WTC11 (cell line): ENCODE measurements around the gene INSC. TPM values are rescaled to one million over a fixed set of nuclear protein-coding genes. Genes with fewer than 3 reads are reported as not detected.

Source experiments
- ATAC-seq: fragments of 200-7000 bp; cut with Tn5 transposase; 2 replicates; pipeline ENCODE4 v1.10.0; 2021; ENCODE audit warnings: mild to moderate bottlenecking, moderate library complexity
- CTCF ChIA-PET: fragments of 300-600 bp; sonication (Branson Sonifier 250); formaldehyde crosslinking; loops from one replicate; lab custom pipeline; 2021; ENCODE audit warnings: antibody characterized with exemption; lab: Charles Lee
- POLR2A ChIA-PET: fragments of 350-600 bp; sonication (Branson Sonifier 250); formaldehyde crosslinking; loops from one replicate; lab custom pipeline; 2021; ENCODE audit warnings: antibody characterized with exemption; lab: Charles Lee
- DNase-seq: peaks from one replicate; pipeline ENCODE4 v3.0.0; 2021; ENCODE audit warnings: low spot score
- H3K27ac Mint-ChIP-seq: 2 replicates; pipeline ENCODE4 v1.8.0; 2021; ENCODE audit warnings: mixed read lengths
- H3K27me3 Mint-ChIP-seq: 2 replicates; pipeline ENCODE4 v1.8.0; 2021; ENCODE audit warnings: low read depth, mild to moderate bottlenecking, moderate library complexity, mixed read lengths
- H3K36me3 Mint-ChIP-seq: 2 replicates; pipeline ENCODE4 v1.8.0; 2021; ENCODE audit warnings: mixed read lengths
- H3K4me1 Mint-ChIP-seq: 2 replicates; pipeline ENCODE4 v1.8.0; 2022; ENCODE audit warnings: mixed read lengths
- H3K4me3 Mint-ChIP-seq: 2 replicates; pipeline ENCODE4 v1.8.0; 2021; ENCODE audit warnings: mild to moderate bottlenecking, moderate library complexity, mixed read lengths
- H3K9me3 Mint-ChIP-seq: 2 replicates; pipeline ENCODE4 v1.8.0; 2021; ENCODE audit warnings: mixed read lengths
- ATF6 ChIP-seq: sonication (generic); formaldehyde crosslinking; IDR thresholded peaks from 2 replicates; pipeline ENCODE4 v1.8.1; 2023; ENCODE audit warnings: mild to moderate bottlenecking, missing genetic modification reagents
- E2F4 ChIP-seq: sonication (generic); formaldehyde crosslinking; IDR thresholded peaks from 2 replicates; pipeline ENCODE4 v1.8.1; 2022; ENCODE audit warnings: low read depth, mild to moderate bottlenecking, moderate library complexity, missing genetic modification reagents, borderline replicate concordance
- ELF4 ChIP-seq: sonication (generic); formaldehyde crosslinking; IDR thresholded peaks from 2 replicates; pipeline ENCODE4 v1.8.1; 2022; ENCODE audit warnings: low read depth, mild to moderate bottlenecking, moderate library complexity, missing genetic modification reagents
- FOXJ3 ChIP-seq: sonication (generic); formaldehyde crosslinking; IDR thresholded peaks from 2 replicates; pipeline ENCODE4 v1.9.0; 2021; ENCODE audit warnings: missing genetic modification reagents, mild to moderate bottlenecking, borderline replicate concordance
- FOXP4 ChIP-seq: sonication (generic); formaldehyde crosslinking; IDR thresholded peaks from 2 replicates; pipeline ENCODE4 v1.8.0; 2022; ENCODE audit warnings: mild to moderate bottlenecking, missing genetic modification reagents
- HMGA2 ChIP-seq: fragments of 250-450 bp; sonication (Bioruptor Pico); IDR thresholded peaks from 2 replicates; pipeline ENCODE4 v1.4.0; 2021; ENCODE audit warnings: mild to moderate bottlenecking, moderate library complexity
- IRF2 ChIP-seq: sonication (generic); formaldehyde crosslinking; IDR thresholded peaks from 2 replicates; pipeline ENCODE4 v1.8.0; 2022; ENCODE audit warnings: low read depth, missing genetic modification reagents, borderline replicate concordance
- JUN ChIP-seq: sonication (generic); formaldehyde crosslinking; IDR thresholded peaks from 2 replicates; pipeline ENCODE4 v1.8.0; 2023; ENCODE audit warnings: mild to moderate bottlenecking, missing genetic modification reagents
- SMAD3 ChIP-seq: sonication (generic); formaldehyde crosslinking; IDR thresholded peaks from 2 replicates; pipeline ENCODE4 v1.8.0; 2022; ENCODE audit warnings: missing genetic modification reagents, mild to moderate bottlenecking, borderline replicate concordance
- SMAD4 ChIP-seq: sonication (generic); formaldehyde crosslinking; IDR thresholded peaks from 2 replicates; pipeline ENCODE4 v1.8.0; 2022; ENCODE audit warnings: mild to moderate bottlenecking, missing genetic modification reagents
- SP1 ChIP-seq: sonication (generic); formaldehyde crosslinking; conservative IDR thresholded peaks from 2 replicates; pipeline ENCODE4 v1.8.1; 2022; ENCODE audit warnings: missing genetic modification reagents
- ZNF317 ChIP-seq: sonication (generic); formaldehyde crosslinking; IDR thresholded peaks from 2 replicates; pipeline ENCODE4 v1.8.1; 2023; ENCODE audit warnings: low read depth, mild to moderate bottlenecking, moderate library complexity, missing genetic modification reagents, borderline replicate concordance
- total RNA-seq: library from RNA; stranded (reverse); gene quantifications from 3 replicates; pipeline ENCODE4 v1.2.3, GENCODE V29; 2021
- TF ChIP-seq, protein P1 (sequence below): sonication (generic); formaldehyde crosslinking; conservative IDR thresholded peaks from 2 replicates; pipeline ENCODE4 v1.8.1; 2023; ENCODE audit warnings: mild to moderate bottlenecking, low read depth, missing genetic modification reagents, moderate library complexity
- TF ChIP-seq, protein P2 (sequence below): fragments of 250-450 bp; sonication (Bioruptor Pico); IDR thresholded peaks from 2 replicates; pipeline ENCODE4 v1.9.0; 2021; ENCODE audit warnings: mild to moderate bottlenecking
- TF ChIP-seq, protein P3 (sequence below): fragments of 250-450 bp; sonication (Bioruptor Pico); IDR thresholded peaks from 2 replicates; pipeline ENCODE4 v2.1.2; 2022; ENCODE audit warnings: mild to moderate bottlenecking, moderate library complexity
- TF ChIP-seq, protein P4 (sequence below): sonication (generic); formaldehyde crosslinking; IDR thresholded peaks from 2 replicates; pipeline ENCODE4 v1.8.1; 2022; ENCODE audit warnings: missing genetic modification reagents, borderline replicate concordance

INSC gene
- total RNA-seq, 1 experiment from 2014 or later, result 0.44 TPM

- no peak for TF ChIP-seq SMAD3 (CRISPR knock-in tag)
- TF ChIP-seq ZNF317 (CRISPR knock-in tag), result no peak
- TF ChIP-seq, protein P1, sequence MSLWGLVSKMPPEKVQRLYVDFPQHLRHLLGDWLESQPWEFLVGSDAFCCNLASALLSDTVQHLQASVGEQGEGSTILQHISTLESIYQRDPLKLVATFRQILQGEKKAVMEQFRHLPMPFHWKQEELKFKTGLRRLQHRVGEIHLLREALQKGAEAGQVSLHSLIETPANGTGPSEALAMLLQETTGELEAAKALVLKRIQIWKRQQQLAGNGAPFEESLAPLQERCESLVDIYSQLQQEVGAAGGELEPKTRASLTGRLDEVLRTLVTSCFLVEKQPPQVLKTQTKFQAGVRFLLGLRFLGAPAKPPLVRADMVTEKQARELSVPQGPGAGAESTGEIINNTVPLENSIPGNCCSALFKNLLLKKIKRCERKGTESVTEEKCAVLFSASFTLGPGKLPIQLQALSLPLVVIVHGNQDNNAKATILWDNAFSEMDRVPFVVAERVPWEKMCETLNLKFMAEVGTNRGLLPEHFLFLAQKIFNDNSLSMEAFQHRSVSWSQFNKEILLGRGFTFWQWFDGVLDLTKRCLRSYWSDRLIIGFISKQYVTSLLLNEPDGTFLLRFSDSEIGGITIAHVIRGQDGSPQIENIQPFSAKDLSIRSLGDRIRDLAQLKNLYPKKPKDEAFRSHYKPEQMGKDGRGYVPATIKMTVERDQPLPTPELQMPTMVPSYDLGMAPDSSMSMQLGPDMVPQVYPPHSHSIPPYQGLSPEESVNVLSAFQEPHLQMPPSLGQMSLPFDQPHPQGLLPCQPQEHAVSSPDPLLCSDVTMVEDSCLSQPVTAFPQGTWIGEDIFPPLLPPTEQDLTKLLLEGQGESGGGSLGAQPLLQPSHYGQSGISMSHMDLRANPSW (CRISPR knock-in tag), result no peak
- TF ChIP-seq HMGA2, result no peak
- no peak for TF ChIP-seq SMAD4 (CRISPR knock-in tag)
- TF ChIP-seq ATF6 (CRISPR knock-in tag), result no peak
- no peak overlapping the region for H3K27ac Mint-ChIP-seq
- ATAC-seq (no peak), DNase-seq (no peak)
- no peaks in the 10 kb centered on the region for H3K27me3 Mint-ChIP-seq
- no peak overlapping the region for H3K4me3 Mint-ChIP-seq
- peaks cover 15% of the 10 kb centered on the region for H3K4me1 Mint-ChIP-seq
- no peaks in the 10 kb centered on the region for H3K36me3 Mint-ChIP-seq
- H3K9me3 Mint-ChIP-seq, result no peaks in the 10 kb centered on the region
- POLR2A ChIA-PET, result no interaction called here
- CTCF ChIA-PET, result no interaction called here
Observed at GRCh38 chr11:15179167-15179566, 64.4 kb downstream of the INSC start.

DNA sequence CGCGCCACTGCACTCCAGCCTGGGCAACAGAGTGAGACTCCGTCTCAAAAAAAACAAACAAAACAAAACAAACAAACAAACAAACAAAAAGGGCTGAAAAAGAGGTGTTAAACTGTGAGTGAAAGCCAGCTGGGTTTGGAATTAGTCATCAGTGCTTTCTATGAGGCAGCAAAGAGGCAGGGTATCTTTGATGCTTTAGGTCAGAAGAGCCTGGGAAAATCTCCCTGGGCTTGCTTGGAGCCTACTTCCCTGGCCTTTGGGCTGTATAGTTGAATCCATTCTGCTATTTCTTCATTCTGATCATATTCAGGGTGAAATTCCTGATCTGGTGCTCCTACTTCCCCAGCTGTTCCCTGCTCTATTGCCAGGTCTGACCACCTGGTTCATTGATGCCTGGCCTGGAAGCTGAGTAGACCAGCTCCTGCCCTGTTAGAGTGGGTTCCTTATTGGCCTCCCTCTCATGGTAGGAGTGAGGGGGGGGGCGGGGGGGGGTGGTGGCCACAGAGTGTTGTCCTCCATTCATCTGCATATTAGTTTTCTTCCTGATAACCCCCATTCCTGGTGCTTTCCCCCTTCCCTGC is 65.6 kb downstream of the INSC start:
- H3K4me1 Mint-ChIP-seq, result peaks cover 15% of the 10 kb centered on the region
- ATAC-seq (no peak), DNase-seq (no peak)
- TF ChIP-seq FOXJ3 (CRISPR knock-in tag) (no peak), SP1 (no peak)
- TF ChIP-seq, protein P2, sequence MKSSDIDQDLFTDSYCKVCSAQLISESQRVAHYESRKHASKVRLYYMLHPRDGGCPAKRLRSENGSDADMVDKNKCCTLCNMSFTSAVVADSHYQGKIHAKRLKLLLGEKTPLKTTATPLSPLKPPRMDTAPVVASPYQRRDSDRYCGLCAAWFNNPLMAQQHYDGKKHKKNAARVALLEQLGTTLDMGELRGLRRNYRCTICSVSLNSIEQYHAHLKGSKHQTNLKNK (CRISPR knock-in tag), result no peak
- TF ChIP-seq, protein P3, sequence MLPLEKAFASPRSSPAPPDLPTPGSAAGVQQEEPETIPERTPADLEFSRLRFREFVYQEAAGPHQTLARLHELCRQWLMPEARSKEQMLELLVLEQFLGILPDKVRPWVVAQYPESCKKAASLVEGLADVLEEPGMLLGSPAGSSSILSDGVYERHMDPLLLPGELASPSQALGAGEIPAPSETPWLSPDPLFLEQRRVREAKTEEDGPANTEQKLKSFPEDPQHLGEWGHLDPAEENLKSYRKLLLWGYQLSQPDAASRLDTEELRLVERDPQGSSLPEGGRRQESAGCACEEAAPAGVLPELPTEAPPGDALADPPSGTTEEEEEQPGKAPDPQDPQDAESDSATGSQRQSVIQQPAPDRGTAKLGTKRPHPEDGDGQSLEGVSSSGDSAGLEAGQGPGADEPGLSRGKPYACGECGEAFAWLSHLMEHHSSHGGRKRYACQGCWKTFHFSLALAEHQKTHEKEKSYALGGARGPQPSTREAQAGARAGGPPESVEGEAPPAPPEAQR (CRISPR knock-in tag), result no peak
- no peaks in the 10 kb centered on the region for H3K9me3 Mint-ChIP-seq
- no peaks in the 10 kb centered on the region for H3K36me3 Mint-ChIP-seq
- H3K27ac Mint-ChIP-seq, result no peak overlapping the region
- H3K4me3 Mint-ChIP-seq, result no peak overlapping the region
- CTCF ChIA-PET, result interaction anchor here (0.6 to 0.8 kb wide), 2 partner anchors 21 to 272 kb away, joined by 3 read pairs; no protein-coding TSS in a partner anchor
- H3K27me3 Mint-ChIP-seq, result no peaks in the 10 kb centered on the region
- POLR2A ChIA-PET, result no interaction called here

- DNase-seq, result no peak
- Mint-ChIP-seq H3K36me3 (no peaks in the 10 kb centered on the region), H3K9me3 (no peaks in the 10 kb centered on the region), H3K4me1 (peaks cover 22% of the 10 kb centered on the region), H3K4me3 (no peak overlapping the region), H3K27me3 (no peaks in the 10 kb centered on the region), H3K27ac (no peak overlapping the region)
- ChIA-PET POLR2A (no interaction called here), CTCF (no interaction called here)
- ATAC-seq, result no peak
- TF ChIP-seq IRF2 (CRISPR knock-in tag) (no peak), JUN (CRISPR knock-in tag) (no peak), FOXP4 (CRISPR knock-in tag) (no peak), E2F4 (CRISPR knock-in tag) (no peak), ELF4 (CRISPR knock-in tag) (no peak)
- TF ChIP-seq, protein P4, sequence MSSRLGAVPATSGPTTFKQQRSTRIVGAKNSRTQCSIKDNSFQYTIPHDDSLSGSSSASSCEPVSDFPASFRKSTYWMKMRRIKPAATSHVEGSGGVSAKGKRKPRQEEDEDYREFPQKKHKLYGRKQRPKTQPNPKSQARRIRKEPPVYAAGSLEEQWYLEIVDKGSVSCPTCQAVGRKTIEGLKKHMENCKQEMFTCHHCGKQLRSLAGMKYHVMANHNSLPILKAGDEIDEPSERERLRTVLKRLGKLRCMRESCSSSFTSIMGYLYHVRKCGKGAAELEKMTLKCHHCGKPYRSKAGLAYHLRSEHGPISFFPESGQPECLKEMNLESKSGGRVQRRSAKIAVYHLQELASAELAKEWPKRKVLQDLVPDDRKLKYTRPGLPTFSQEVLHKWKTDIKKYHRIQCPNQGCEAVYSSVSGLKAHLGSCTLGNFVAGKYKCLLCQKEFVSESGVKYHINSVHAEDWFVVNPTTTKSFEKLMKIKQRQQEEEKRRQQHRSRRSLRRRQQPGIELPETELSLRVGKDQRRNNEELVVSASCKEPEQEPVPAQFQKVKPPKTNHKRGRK (CRISPR knock-in tag), result no peak
- TF ChIP-seq, protein P1 (CRISPR knock-in tag), result no peak
Observed at GRCh38 chr11:15182372-15182771, 67.6 kb downstream of the INSC start.
